22Rv1 (cell line): Measurements from ENCODE around the gene ATP9A.

Source experiments
- CTCF ChIP-seq: fragments of 450-650 bp; IDR thresholded peaks from 2 replicates; pipeline ENCODE4 v1.5.1; 2017; ENCODE audit warnings: mild to moderate bottlenecking
- ZFX ChIP-seq: fragments of 450-650 bp; IDR thresholded peaks from 2 replicates; pipeline ENCODE4 v1.6.1; 2017; ENCODE audit warnings: antibody characterized with exemption, borderline replicate concordance

- no peak for TF ChIP-seq CTCF
- TF ChIP-seq ZFX: no peak
These were observed 99.2 kb downstream of the ATP9A start for GRCh38 chr20:51668947-51669346.
